Measurements from ENCODE around the gene SBF2.

Gene SBF2

DNA sequence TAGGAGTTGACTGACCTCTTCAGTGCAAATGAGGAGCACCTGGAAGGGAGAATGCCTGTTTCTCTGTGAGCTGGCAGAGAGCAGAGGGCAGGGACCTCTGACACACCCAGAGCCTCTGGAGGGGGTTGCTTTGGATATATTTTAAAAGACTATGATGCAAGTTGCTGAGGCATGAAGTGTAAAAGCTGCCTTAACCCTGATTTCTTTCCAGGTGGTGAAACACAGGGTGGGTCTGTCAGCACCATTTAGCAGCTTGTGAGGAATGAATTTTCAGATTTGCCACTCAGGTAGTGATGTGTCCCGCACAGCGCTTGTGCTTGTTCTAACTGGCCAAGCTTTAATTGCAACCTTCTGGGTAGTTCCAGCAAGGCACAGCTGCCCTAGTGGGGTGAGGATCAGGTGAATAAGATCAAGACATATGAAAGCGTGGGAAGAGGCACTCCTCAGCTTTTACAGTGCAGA lies 540.0 kb downstream of the SBF2 start:
- TF ChIP-seq CTCF (IDR thresholded peaks at IDR 0.05; ENCODE audit: low read depth, low read length) (no peak), EZH2phosphoT487 (IDR thresholded peaks at IDR 0.05; ENCODE audit: low read depth) (no peak)
- peaks cover 25% of the 10 kb centered on the region for H3K79me2 ChIP-seq (ENCODE audit: low read length)
- no peaks in the 10 kb centered on the region for H3K27me3 ChIP-seq (ENCODE audit: low read depth, low read length)
- H3K36me3 ChIP-seq (replicated peaks; ENCODE audit: low read depth, low read length), result peaks cover 31% of the 10 kb centered on the region
- no peak overlapping the region for H3K4me2 ChIP-seq (ENCODE audit: low read length)
- no peak overlapping the region for H2AFZ ChIP-seq (ENCODE audit: low read depth, low read length)
- H3K4me3 ChIP-seq (ENCODE audit: low read length), result no peak overlapping the region
- H3K9ac ChIP-seq (ENCODE audit: low read length), result no peak overlapping the region
- peaks cover 4% of the 10 kb centered on the region for H4K20me1 ChIP-seq (ENCODE audit: insufficient read depth, low read length)
- no peaks in the 10 kb centered on the region for H3K9me3 ChIP-seq (ENCODE audit: insufficient read depth, low read length)
- H3K27ac ChIP-seq (ENCODE audit: low read length), result peak overlapping the region; percentile 76
- peaks cover 70% of the 10 kb centered on the region for H3K4me1 ChIP-seq (ENCODE audit: low read length)

- Histone ChIP-seq H3K79me2 (ENCODE audit: low read length) (peaks cover 30% of the 10 kb centered on the region), H3K4me2 (ENCODE audit: low read length) (no peak overlapping the region), H3K9ac (ENCODE audit: low read length) (no peak overlapping the region), H2AFZ (ENCODE audit: low read depth, low read length) (no peak overlapping the region), H3K4me1 (ENCODE audit: low read length) (peaks cover 78% of the 10 kb centered on the region), H3K27me3 (ENCODE audit: low read depth, low read length) (no peaks in the 10 kb centered on the region), H3K27ac (ENCODE audit: low read length) (no peak overlapping the region), H3K36me3 (replicated peaks; ENCODE audit: low read depth, low read length) (peaks cover 39% of the 10 kb centered on the region), H3K9me3 (ENCODE audit: insufficient read depth, low read length) (no peaks in the 10 kb centered on the region), H4K20me1 (ENCODE audit: insufficient read depth, low read length) (peaks cover 4% of the 10 kb centered on the region), H3K4me3 (ENCODE audit: low read length) (no peak overlapping the region)
- no peak for TF ChIP-seq CTCF (IDR thresholded peaks at IDR 0.05; ENCODE audit: low read depth, low read length)
- no peak for TF ChIP-seq EZH2phosphoT487 (IDR thresholded peaks at IDR 0.05; ENCODE audit: low read depth)
These were observed 541.0 kb downstream of the SBF2 start for GRCh38 chr11:9753021-9753420.

DNA sequence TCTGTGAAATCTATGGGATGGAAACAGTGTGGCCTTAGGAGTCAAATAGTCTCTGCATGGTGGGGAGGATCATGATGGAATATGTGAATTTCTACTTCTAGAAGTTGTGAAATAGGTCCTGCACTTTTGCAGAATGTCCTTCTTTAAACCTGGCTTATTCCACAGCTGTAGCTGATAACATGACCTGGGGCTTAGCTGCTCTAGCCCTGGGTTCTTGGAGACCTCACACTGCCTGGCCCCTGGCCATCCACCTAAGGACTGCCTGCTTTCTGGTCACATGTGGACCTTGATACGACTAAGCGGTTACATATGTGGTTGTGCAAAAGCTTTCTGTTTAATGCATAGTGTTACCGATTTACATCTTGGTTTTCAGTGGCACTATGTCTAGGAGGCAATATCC lies 541.9 kb downstream of the SBF2 start:
- Histone ChIP-seq H3K9me3 (ENCODE audit: insufficient read depth, low read length) (no peaks in the 10 kb centered on the region), H3K4me1 (ENCODE audit: low read length) (peaks cover 78% of the 10 kb centered on the region), H3K27me3 (ENCODE audit: low read depth, low read length) (no peaks in the 10 kb centered on the region), H3K27ac (ENCODE audit: low read length) (peak overlapping the region; percentile 33; the same call in 1 of the 2 replicates), H3K36me3 (replicated peaks; ENCODE audit: low read depth, low read length) (peaks cover 48% of the 10 kb centered on the region), H2AFZ (ENCODE audit: low read depth, low read length) (no peak overlapping the region), H3K79me2 (ENCODE audit: low read length) (peaks cover 39% of the 10 kb centered on the region), H3K9ac (ENCODE audit: low read length) (no peak overlapping the region), H4K20me1 (ENCODE audit: insufficient read depth, low read length) (peaks cover 4% of the 10 kb centered on the region), H3K4me3 (ENCODE audit: low read length) (no peak overlapping the region), H3K4me2 (ENCODE audit: low read length) (peak overlapping the region; percentile 31)
- TF ChIP-seq CTCF (IDR thresholded peaks at IDR 0.05; ENCODE audit: low read depth, low read length) (no peak), EZH2phosphoT487 (IDR thresholded peaks at IDR 0.05; ENCODE audit: low read depth) (no peak)

DNA sequence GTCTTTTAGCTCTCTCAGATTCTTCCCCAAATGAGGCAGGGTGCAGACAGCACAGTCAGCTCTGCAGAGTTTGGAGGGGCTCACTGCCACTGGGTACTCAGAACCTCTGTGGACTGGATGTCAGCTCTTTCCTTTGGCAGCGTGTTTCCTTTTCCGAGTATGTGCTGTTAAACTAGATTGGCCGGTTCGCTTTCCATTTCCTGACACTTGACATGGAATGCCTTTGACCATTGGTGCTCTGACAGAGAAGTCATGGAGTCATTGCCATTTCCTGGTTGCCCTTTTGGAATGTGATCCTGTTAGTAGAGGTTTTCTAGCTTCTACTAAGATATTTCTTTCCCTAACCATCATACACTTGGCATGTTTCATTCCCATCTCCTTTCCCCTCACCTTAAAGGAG lies 543.5 kb downstream of the SBF2 start:
- Histone ChIP-seq H3K9me3 (ENCODE audit: insufficient read depth, low read length) (no peaks in the 10 kb centered on the region), H3K27ac (ENCODE audit: low read length) (no peak overlapping the region), H3K27me3 (ENCODE audit: low read depth, low read length) (no peaks in the 10 kb centered on the region), H3K36me3 (replicated peaks; ENCODE audit: low read depth, low read length) (peaks cover 60% of the 10 kb centered on the region), H3K9ac (ENCODE audit: low read length) (no peak overlapping the region), H3K79me2 (ENCODE audit: low read length) (peaks cover 52% of the 10 kb centered on the region), H2AFZ (ENCODE audit: low read depth, low read length) (no peak overlapping the region), H3K4me3 (ENCODE audit: low read length) (no peak overlapping the region), H3K4me1 (ENCODE audit: low read length) (peaks cover 78% of the 10 kb centered on the region), H4K20me1 (ENCODE audit: insufficient read depth, low read length) (peaks cover 8% of the 10 kb centered on the region), H3K4me2 (ENCODE audit: low read length) (no peak overlapping the region)
- TF ChIP-seq EZH2phosphoT487 (IDR thresholded peaks at IDR 0.05; ENCODE audit: low read depth) (no peak), CTCF (IDR thresholded peaks at IDR 0.05; ENCODE audit: low read depth, low read length) (no peak)
